NCI-H345 treated with DMSO at 0.1 percent for 48 hours (cell line): ENCODE results near the gene P2RY6.

ENCODE experiments used
- DNase-seq: peaks from one replicate; lab custom pipeline; 2025; ENCODE audit not compliant: unreplicated experiment; lab: John Stamatoyannopoulos, UW

Gene P2RY6

GRCh38 chr11:73331138-73331916, 59.2 kb downstream of the P2RY6 start:
- DNase-seq: no peak

GRCh38 chr11:73333173-73333572, 61.0 kb downstream of the P2RY6 start:
- DNase-seq: no peak

GRCh38 chr11:73333640-73334383, 61.7 kb downstream of the P2RY6 start:
- DNase-seq: no peak

GRCh38 chr11:73334384-73335203, 62.5 kb downstream of the P2RY6 start:
- DNase-seq: no peak

GRCh38 chr11:73335204-73335923, 63.2 kb downstream of the P2RY6 start:
- peak; percentile 51 for DNase-seq

- no peak for DNase-seq
Observed at GRCh38 chr11:73337846-73338245, 65.7 kb downstream of the P2RY6 start.

GRCh38 chr11:73338279-73338678, 66.1 kb downstream of the P2RY6 start:
- DNase-seq: no peak

GRCh38 chr11:73340164-73340563, 68.0 kb downstream of the P2RY6 start:
- no peak for DNase-seq

- DNase-seq: no peak
Observed at GRCh38 chr11:73342633-73343032, 70.5 kb downstream of the P2RY6 start.

GRCh38 chr11:73343076-73343873, 71.1 kb downstream of the P2RY6 start:
- DNase-seq: no peak

GRCh38 chr11:73344191-73344607, 72.1 kb downstream of the P2RY6 start:
- DNase-seq: no peak

- DNase-seq: no peak
Observed at GRCh38 chr11:73345481-73346160, 73.5 kb downstream of the P2RY6 start.

GRCh38 chr11:73346186-73346935, 74.2 kb downstream of the P2RY6 start:
- no peak for DNase-seq

- DNase-seq: peak; percentile 61
Observed at GRCh38 chr11:73347067-73347466, 74.9 kb downstream of the P2RY6 start.
